ENCODE data around the gene HDAC4.

GRCh38 chr2:239188536-239188935 is 212.3 kb downstream of the HDAC4 start:
- TF ChIP-seq CTCF (tag by site-specific recombination; IDR thresholded peaks at IDR 0.05) (no peak), ZNF623 (tag by site-specific recombination; IDR thresholded peaks at IDR 0.05) (no peak), YY1 (tag by site-specific recombination; IDR thresholded peaks at IDR 0.05) (no peak), ZBTB49 (tag by site-specific recombination; IDR thresholded peaks at IDR 0.05; ENCODE audit: low read depth) (no peak), ZNF274 (IDR thresholded peaks at IDR 0.05; ENCODE audit: low read length) (no peak), ZNF274 (tag by site-specific recombination; IDR thresholded peaks at IDR 0.05; ENCODE audit: borderline replicate concordance) (no peak), ZNF837 (tag by site-specific recombination; IDR thresholded peaks at IDR 0.05) (no peak), REST (tag by site-specific recombination; IDR thresholded peaks at IDR 0.05) (no peak), ZSCAN5A (tag by site-specific recombination; IDR thresholded peaks at IDR 0.05) (no peak), KLF9 (tag by site-specific recombination; IDR thresholded peaks at IDR 0.05; ENCODE audit: low read depth) (no peak), ZNF76 (tag by site-specific recombination; IDR thresholded peaks at IDR 0.05; ENCODE audit: borderline replicate concordance, low read depth) (no peak)
- TF ChIP-seq, protein P1, sequence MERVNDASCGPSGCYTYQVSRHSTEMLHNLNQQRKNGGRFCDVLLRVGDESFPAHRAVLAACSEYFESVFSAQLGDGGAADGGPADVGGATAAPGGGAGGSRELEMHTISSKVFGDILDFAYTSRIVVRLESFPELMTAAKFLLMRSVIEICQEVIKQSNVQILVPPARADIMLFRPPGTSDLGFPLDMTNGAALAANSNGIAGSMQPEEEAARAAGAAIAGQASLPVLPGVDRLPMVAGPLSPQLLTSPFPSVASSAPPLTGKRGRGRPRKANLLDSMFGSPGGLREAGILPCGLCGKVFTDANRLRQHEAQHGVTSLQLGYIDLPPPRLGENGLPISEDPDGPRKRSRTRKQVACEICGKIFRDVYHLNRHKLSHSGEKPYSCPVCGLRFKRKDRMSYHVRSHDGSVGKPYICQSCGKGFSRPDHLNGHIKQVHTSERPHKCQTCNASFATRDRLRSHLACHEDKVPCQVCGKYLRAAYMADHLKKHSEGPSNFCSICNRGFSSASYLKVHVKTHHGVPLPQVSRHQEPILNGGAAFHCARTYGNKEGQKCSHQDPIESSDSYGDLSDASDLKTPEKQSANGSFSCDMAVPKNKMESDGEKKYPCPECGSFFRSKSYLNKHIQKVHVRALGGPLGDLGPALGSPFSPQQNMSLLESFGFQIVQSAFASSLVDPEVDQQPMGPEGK (tag by site-specific recombination; IDR thresholded peaks at IDR 0.05): no peak
- TF ChIP-seq, protein P2, sequence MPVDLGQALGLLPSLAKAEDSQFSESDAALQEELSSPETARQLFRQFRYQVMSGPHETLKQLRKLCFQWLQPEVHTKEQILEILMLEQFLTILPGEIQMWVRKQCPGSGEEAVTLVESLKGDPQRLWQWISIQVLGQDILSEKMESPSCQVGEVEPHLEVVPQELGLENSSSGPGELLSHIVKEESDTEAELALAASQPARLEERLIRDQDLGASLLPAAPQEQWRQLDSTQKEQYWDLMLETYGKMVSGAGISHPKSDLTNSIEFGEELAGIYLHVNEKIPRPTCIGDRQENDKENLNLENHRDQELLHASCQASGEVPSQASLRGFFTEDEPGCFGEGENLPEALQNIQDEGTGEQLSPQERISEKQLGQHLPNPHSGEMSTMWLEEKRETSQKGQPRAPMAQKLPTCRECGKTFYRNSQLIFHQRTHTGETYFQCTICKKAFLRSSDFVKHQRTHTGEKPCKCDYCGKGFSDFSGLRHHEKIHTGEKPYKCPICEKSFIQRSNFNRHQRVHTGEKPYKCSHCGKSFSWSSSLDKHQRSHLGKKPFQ (tag by site-specific recombination; IDR thresholded peaks at IDR 0.05): no peak
- TF ChIP-seq, protein P3, sequence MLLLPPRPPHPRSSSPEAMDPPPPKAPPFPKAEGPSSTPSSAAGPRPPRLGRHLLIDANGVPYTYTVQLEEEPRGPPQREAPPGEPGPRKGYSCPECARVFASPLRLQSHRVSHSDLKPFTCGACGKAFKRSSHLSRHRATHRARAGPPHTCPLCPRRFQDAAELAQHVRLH (tag by site-specific recombination; IDR thresholded peaks at IDR 0.05): no peak
